HEK293 (cell line): ENCODE results near the gene RGS9BP.

ENCODE experiments used
- EGR2 ChIP-seq: fragments of 450-650 bp; formaldehyde crosslinking; IDR thresholded peaks from 2 replicates; pipeline ENCODE4 v1.5.1; 2016; ENCODE audit warnings: low read depth, missing biosample characterization, missing genetic modification characterization
- GLIS2 ChIP-seq: fragments of 450-650 bp; formaldehyde crosslinking; IDR thresholded peaks from 2 replicates; pipeline ENCODE4 v1.5.1; 2016; ENCODE audit warnings: missing biosample characterization, missing genetic modification characterization
- IKZF3 ChIP-seq: fragments of 450-650 bp; IDR thresholded peaks from 2 replicates; pipeline ENCODE4 v1.5.0; 2018; ENCODE audit warnings: missing biosample characterization, mild to moderate bottlenecking, missing genetic modification characterization, moderate library complexity
- KLF1 ChIP-seq: fragments of 450-650 bp; formaldehyde crosslinking; IDR thresholded peaks from 2 replicates; pipeline ENCODE4 v1.5.1; 2016; ENCODE audit warnings: missing biosample characterization, missing genetic modification characterization
- KLF16 ChIP-seq: fragments of 450-650 bp; formaldehyde crosslinking; IDR thresholded peaks from 2 replicates; pipeline ENCODE4 v1.5.1; 2017; ENCODE audit warnings: missing biosample characterization, missing genetic modification characterization
- MEIS1 ChIP-seq: sonication (generic); formaldehyde crosslinking; IDR thresholded peaks from 2 replicates; pipeline ENCODE4 v1.8.1; 2022; ENCODE audit warnings: missing genetic modification reagents, mild to moderate bottlenecking, borderline replicate concordance
- ZBTB20 ChIP-seq: fragments of 450-650 bp; formaldehyde crosslinking; IDR thresholded peaks from 2 replicates; pipeline ENCODE4 v1.5.1; 2016; ENCODE audit warnings: missing biosample characterization, missing genetic modification characterization
- ZNF10 ChIP-seq: fragments of 450-650 bp; formaldehyde crosslinking; IDR thresholded peaks from 2 replicates; pipeline ENCODE4 v1.5.1; 2017; ENCODE audit warnings: missing biosample characterization, missing genetic modification characterization
- ZNF112 ChIP-seq: fragments of 450-650 bp; formaldehyde crosslinking; IDR thresholded peaks from 2 replicates; pipeline ENCODE4 v1.5.0; 2017; ENCODE audit warnings: missing biosample characterization, missing genetic modification characterization
- ZNF133 ChIP-seq: fragments of 450-650 bp; formaldehyde crosslinking; IDR thresholded peaks from 2 replicates; pipeline ENCODE4 v1.5.1; 2016; ENCODE audit warnings: missing biosample characterization, missing genetic modification characterization
- ZNF146 ChIP-seq: fragments of 450-650 bp; formaldehyde crosslinking; IDR thresholded peaks from 2 replicates; pipeline ENCODE4 v1.5.1; 2016; ENCODE audit warnings: missing biosample characterization, missing genetic modification characterization
- ZNF24 ChIP-seq: fragments of 450-650 bp; formaldehyde crosslinking; IDR thresholded peaks from 2 replicates; pipeline ENCODE4 v1.5.1; 2016; ENCODE audit warnings: missing biosample characterization, missing genetic modification characterization
- ZNF335 ChIP-seq: fragments of 450-650 bp; formaldehyde crosslinking; conservative IDR thresholded peaks from 2 replicates; pipeline ENCODE4 v1.5.1; 2016; ENCODE audit warnings: missing biosample characterization, missing genetic modification characterization
- ZNF555 ChIP-seq: fragments of 450-650 bp; formaldehyde crosslinking; conservative IDR thresholded peaks from 2 replicates; pipeline ENCODE4 v1.5.1; 2017; ENCODE audit warnings: missing biosample characterization, mild to moderate bottlenecking, missing genetic modification characterization, inconsistent platforms
- ZNF600 ChIP-seq: fragments of 450-650 bp; formaldehyde crosslinking; IDR thresholded peaks from 2 replicates; pipeline ENCODE4 v1.5.1; 2016; ENCODE audit warnings: missing biosample characterization, missing genetic modification characterization
- ZNF629 ChIP-seq: fragments of 450-650 bp; formaldehyde crosslinking; IDR thresholded peaks from 2 replicates; pipeline ENCODE4 v1.5.1; 2017; ENCODE audit warnings: missing biosample characterization, missing genetic modification characterization
- ZNF792 ChIP-seq: fragments of 450-650 bp; formaldehyde crosslinking; IDR thresholded peaks from 2 replicates; pipeline ENCODE4 v1.5.1; 2016; ENCODE audit warnings: missing biosample characterization, missing genetic modification characterization
- ZSCAN16 ChIP-seq: fragments of 450-650 bp; formaldehyde crosslinking; IDR thresholded peaks from 2 replicates; pipeline ENCODE4 v1.5.1; 2016; ENCODE audit warnings: missing biosample characterization, missing genetic modification characterization
- TF ChIP-seq, protein P1 (sequence below): fragments of 450-650 bp; formaldehyde crosslinking; IDR thresholded peaks from 2 replicates; pipeline ENCODE4 v1.5.1; 2016; ENCODE audit warnings: missing biosample characterization, missing genetic modification characterization
- TF ChIP-seq, protein P2 (sequence below): fragments of 450-650 bp; formaldehyde crosslinking; conservative IDR thresholded peaks from 2 replicates; pipeline ENCODE4 v1.5.1; 2016; ENCODE audit warnings: low read depth, missing biosample characterization, missing genetic modification characterization
- TF ChIP-seq, protein P3 (sequence below): fragments of 450-650 bp; formaldehyde crosslinking; IDR thresholded peaks from 2 replicates; pipeline ENCODE4 v1.5.1; 2016; ENCODE audit warnings: missing biosample characterization, missing genetic modification characterization
- TF ChIP-seq, protein P4 (sequence below): fragments of 450-650 bp; formaldehyde crosslinking; IDR thresholded peaks from 2 replicates; pipeline ENCODE4 v1.5.1; 2016; ENCODE audit warnings: missing biosample characterization, missing genetic modification characterization
- TF ChIP-seq, protein P5 (sequence below): fragments of 450-650 bp; formaldehyde crosslinking; IDR thresholded peaks from 2 replicates; pipeline ENCODE4 v1.5.1; 2016; ENCODE audit warnings: missing biosample characterization, missing genetic modification characterization
- TF ChIP-seq, protein P6 (sequence below): fragments of 450-650 bp; formaldehyde crosslinking; conservative IDR thresholded peaks from 2 replicates; pipeline ENCODE4 v1.5.1; 2016; ENCODE audit warnings: low read depth, missing biosample characterization, missing genetic modification characterization

The RGS9BP gene

DNA sequence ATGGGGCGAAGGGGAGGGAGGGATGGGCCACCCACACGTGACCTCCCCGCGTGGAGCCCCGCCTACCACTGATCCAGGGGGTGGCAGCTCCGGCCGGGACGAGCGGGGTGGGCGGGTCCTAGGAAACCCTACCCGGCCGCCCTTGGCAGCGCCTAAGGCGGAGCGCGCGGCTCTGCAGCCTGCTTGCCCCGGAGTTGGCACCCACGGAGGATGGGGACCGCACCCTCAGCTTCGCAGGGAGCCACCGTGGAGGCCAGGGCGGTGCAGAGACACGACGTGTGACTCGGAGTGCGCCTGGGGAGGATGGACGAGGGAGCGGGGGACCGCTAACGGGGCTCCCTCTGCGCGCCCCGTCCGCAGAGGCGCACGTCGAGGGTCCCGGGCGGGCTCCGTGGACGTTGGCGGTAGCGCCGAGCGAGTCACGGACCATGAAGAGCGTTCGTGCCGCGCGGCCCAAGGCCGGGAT, at the start of gene RGS9BP (continued):
- TF ChIP-seq ZNF133 (tag by site-specific recombination) (peak; percentile 9; the same call in 1 of the 2 replicates), ZNF600 (tag by site-specific recombination) (peak; percentile 93), EGR2 (tag by site-specific recombination) (peak; percentile 82), ZNF792 (tag by site-specific recombination) (0 out of 2 replicates have a peak, but pooled peaks have one; percentile 27), ZNF24 (0 out of 2 replicates have a peak, but pooled peaks have one; percentile 3), ZBTB20 (tag by site-specific recombination) (peak; percentile 79; the same call in 1 of the 2 replicates), ZSCAN16 (tag by site-specific recombination) (peak; percentile 17; the same call in 1 of the 2 replicates), ZNF112 (tag by site-specific recombination) (no peak), ZNF629 (tag by site-specific recombination) (no peak; the same call in 1 of the 2 replicates), ZNF555 (tag by site-specific recombination) (no peak), KLF1 (peak; percentile 92), IKZF3 (tag by site-specific recombination) (peak; percentile 86), ZNF10 (tag by site-specific recombination) (peak; percentile 50; the same call in 1 of the 2 replicates), MEIS1 (CRISPR knock-in tag) (no peak), ZNF335 (peak; percentile 91), KLF16 (0 out of 2 replicates have a peak, but pooled peaks have one; percentile 86), ZNF146 (no peak), GLIS2 (tag by site-specific recombination) (peak; percentile 95)
- TF ChIP-seq, protein P1, sequence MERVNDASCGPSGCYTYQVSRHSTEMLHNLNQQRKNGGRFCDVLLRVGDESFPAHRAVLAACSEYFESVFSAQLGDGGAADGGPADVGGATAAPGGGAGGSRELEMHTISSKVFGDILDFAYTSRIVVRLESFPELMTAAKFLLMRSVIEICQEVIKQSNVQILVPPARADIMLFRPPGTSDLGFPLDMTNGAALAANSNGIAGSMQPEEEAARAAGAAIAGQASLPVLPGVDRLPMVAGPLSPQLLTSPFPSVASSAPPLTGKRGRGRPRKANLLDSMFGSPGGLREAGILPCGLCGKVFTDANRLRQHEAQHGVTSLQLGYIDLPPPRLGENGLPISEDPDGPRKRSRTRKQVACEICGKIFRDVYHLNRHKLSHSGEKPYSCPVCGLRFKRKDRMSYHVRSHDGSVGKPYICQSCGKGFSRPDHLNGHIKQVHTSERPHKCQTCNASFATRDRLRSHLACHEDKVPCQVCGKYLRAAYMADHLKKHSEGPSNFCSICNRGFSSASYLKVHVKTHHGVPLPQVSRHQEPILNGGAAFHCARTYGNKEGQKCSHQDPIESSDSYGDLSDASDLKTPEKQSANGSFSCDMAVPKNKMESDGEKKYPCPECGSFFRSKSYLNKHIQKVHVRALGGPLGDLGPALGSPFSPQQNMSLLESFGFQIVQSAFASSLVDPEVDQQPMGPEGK (tag by site-specific recombination), result peak; percentile 71
- TF ChIP-seq, protein P2, sequence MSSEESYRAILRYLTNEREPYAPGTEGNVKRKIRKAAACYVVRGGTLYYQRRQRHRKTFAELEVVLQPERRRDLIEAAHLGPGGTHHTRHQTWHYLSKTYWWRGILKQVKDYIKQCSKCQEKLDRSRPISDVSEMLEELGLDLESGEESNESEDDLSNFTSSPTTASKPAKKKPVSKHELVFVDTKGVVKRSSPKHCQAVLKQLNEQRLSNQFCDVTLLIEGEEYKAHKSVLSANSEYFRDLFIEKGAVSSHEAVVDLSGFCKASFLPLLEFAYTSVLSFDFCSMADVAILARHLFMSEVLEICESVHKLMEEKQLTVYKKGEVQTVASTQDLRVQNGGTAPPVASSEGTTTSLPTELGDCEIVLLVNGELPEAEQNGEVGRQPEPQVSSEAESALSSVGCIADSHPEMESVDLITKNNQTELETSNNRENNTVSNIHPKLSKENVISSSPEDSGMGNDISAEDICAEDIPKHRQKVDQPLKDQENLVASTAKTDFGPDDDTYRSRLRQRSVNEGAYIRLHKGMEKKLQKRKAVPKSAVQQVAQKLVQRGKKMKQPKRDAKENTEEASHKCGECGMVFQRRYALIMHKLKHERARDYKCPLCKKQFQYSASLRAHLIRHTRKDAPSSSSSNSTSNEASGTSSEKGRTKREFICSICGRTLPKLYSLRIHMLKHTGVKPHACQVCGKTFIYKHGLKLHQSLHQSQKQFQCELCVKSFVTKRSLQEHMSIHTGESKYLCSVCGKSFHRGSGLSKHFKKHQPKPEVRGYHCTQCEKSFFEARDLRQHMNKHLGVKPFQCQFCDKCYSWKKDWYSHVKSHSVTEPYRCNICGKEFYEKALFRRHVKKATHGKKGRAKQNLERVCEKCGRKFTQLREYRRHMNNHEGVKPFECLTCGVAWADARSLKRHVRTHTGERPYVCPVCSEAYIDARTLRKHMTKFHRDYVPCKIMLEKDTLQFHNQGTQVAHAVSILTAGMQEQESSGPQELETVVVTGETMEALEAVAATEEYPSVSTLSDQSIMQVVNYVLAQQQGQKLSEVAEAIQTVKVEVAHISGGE (tag by site-specific recombination), result 0 out of 2 replicates have a peak, but pooled peaks have one; percentile 1
- TF ChIP-seq, protein P3, sequence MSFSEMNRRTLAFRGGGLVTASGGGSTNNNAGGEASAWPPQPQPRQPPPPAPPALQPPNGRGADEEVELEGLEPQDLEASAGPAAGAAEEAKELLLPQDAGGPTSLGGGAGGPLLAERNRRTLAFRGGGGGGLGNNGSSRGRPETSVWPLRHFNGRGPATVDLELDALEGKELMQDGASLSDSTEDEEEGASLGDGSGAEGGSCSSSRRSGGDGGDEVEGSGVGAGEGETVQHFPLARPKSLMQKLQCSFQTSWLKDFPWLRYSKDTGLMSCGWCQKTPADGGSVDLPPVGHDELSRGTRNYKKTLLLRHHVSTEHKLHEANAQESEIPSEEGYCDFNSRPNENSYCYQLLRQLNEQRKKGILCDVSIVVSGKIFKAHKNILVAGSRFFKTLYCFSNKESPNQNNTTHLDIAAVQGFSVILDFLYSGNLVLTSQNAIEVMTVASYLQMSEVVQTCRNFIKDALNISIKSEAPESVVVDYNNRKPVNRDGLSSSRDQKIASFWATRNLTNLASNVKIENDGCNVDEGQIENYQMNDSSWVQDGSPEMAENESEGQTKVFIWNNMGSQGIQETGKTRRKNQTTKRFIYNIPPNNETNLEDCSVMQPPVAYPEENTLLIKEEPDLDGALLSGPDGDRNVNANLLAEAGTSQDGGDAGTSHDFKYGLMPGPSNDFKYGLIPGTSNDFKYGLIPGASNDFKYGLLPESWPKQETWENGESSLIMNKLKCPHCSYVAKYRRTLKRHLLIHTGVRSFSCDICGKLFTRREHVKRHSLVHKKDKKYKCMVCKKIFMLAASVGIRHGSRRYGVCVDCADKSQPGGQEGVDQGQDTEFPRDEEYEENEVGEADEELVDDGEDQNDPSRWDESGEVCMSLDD (tag by site-specific recombination), result peak; percentile 62; the same call in 1 of the 2 replicates
- TF ChIP-seq, protein P4, sequence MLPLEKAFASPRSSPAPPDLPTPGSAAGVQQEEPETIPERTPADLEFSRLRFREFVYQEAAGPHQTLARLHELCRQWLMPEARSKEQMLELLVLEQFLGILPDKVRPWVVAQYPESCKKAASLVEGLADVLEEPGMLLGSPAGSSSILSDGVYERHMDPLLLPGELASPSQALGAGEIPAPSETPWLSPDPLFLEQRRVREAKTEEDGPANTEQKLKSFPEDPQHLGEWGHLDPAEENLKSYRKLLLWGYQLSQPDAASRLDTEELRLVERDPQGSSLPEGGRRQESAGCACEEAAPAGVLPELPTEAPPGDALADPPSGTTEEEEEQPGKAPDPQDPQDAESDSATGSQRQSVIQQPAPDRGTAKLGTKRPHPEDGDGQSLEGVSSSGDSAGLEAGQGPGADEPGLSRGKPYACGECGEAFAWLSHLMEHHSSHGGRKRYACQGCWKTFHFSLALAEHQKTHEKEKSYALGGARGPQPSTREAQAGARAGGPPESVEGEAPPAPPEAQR (tag by site-specific recombination), result 0 out of 2 replicates have a peak, but pooled peaks have one; percentile 25
- TF ChIP-seq, protein P5, sequence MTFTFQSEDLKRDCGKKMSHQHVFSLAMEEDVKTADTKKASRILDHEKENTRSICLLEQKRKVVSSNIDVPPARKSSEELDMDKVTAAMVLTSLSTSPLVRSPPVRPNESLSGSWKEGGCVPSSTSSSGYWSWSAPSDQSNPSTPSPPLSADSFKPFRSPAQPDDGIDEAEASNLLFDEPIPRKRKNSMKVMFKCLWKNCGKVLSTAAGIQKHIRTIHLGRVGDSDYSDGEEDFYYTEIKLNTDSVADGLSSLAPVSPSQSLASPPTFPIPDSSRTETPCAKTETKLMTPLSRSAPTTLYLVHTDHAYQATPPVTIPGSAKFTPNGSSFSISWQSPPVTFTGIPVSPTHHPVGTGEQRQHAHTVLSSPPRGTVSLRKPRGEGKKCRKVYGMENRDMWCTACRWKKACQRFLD (tag by site-specific recombination), result 0 out of 2 replicates have a peak, but pooled peaks have one; percentile 5
- TF ChIP-seq, protein P6, sequence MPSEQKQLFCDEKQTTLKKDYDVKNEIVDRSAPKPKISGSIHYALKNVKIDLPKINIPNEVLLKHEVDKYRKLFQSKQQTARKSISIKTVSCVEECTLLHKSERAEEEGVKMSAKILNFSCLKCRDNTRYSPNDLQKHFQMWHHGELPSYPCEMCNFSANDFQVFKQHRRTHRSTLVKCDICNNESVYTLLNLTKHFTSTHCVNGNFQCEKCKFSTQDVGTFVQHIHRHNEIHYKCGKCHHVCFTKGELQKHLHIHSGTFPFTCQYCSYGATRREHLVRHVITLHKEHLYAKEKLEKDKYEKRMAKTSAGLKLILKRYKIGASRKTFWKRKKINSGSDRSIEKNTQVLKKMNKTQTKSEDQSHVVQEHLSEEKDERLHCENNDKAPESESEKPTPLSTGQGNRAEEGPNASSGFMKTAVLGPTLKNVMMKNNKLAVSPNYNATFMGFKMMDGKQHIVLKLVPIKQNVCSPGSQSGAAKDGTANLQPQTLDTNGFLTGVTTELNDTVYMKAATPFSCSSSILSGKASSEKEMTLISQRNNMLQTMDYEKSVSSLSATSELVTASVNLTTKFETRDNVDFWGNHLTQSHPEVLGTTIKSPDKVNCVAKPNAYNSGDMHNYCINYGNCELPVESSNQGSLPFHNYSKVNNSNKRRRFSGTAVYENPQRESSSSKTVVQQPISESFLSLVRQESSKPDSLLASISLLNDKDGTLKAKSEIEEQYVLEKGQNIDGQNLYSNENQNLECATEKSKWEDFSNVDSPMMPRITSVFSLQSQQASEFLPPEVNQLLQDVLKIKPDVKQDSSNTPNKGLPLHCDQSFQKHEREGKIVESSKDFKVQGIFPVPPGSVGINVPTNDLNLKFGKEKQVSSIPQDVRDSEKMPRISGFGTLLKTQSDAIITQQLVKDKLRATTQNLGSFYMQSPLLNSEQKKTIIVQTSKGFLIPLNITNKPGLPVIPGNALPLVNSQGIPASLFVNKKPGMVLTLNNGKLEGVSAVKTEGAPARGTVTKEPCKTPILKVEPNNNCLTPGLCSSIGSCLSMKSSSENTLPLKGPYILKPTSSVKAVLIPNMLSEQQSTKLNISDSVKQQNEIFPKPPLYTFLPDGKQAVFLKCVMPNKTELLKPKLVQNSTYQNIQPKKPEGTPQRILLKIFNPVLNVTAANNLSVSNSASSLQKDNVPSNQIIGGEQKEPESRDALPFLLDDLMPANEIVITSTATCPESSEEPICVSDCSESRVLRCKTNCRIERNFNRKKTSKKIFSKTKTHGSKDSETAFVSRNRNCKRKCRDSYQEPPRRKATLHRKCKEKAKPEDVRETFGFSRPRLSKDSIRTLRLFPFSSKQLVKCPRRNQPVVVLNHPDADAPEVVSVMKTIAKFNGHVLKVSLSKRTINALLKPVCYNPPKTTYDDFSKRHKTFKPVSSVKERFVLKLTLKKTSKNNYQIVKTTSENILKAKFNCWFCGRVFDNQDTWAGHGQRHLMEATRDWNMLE, result no peak
